GM23248 (cell line): ENCODE data around the gene NUDCD2. TPM values are rescaled to one million over a fixed set of nuclear protein-coding genes. Genes with fewer than 3 reads are reported as not detected.
"Not testable (repeated sequence)": the region's sequence is repeated elsewhere in the genome, so short reads cannot be mapped to it uniquely, and the experiment has no call there.

Experiments
- DNase-seq: peaks from one replicate; pipeline ENCODE4 v3.0.0-alpha.2; 2015
- H2AFZ ChIP-seq: fragments of 200-600 bp; sonication (generic); 2 replicates; pipeline ENCODE4 v1.6.1; 2016; ENCODE audit warnings: antibody characterized with exemption
- H3F3A ChIP-seq: fragments of 200-600 bp; sonication (generic); 2 replicates; pipeline ENCODE4 v1.6.1; 2016; ENCODE audit warnings: mild to moderate bottlenecking, antibody characterized with exemption, mixed run types; ENCODE audit not compliant: insufficient read depth
- H3K27ac ChIP-seq: fragments of 200-600 bp; sonication (generic); 2 replicates; pipeline ENCODE4 v1.5.1; 2016; ENCODE audit warnings: mild to moderate bottlenecking
- H3K27me3 ChIP-seq: fragments of 200-600 bp; sonication (generic); replicated peaks from 2 replicates; pipeline ENCODE4 v1.6.1; 2016; ENCODE audit warnings: mild to moderate bottlenecking; ENCODE audit not compliant: insufficient read depth
- H3K36me3 ChIP-seq: fragments of 200-600 bp; sonication (generic); 2 replicates; pipeline ENCODE4 v1.6.1; 2016; ENCODE audit warnings: low read depth, mild to moderate bottlenecking
- H3K4me1 ChIP-seq: fragments of 200-600 bp; sonication (generic); 2 replicates; pipeline ENCODE4 v1.6.1; 2016; ENCODE audit warnings: mild to moderate bottlenecking; ENCODE audit not compliant: insufficient read depth
- H3K4me2 ChIP-seq: fragments of 200-600 bp; sonication (generic); one replicate; pipeline ENCODE4 v1.6.1; 2016; ENCODE audit warnings: mild to moderate bottlenecking; ENCODE audit not compliant: unreplicated experiment
- H3K4me3 ChIP-seq: fragments of 200-600 bp; sonication (generic); 2 replicates; pipeline ENCODE4 v1.5.1; 2016; ENCODE audit warnings: mild to moderate bottlenecking
- H3K79me2 ChIP-seq: fragments of 200-600 bp; sonication (generic); 2 replicates; pipeline ENCODE4 v1.6.1; 2016; ENCODE audit warnings: mild to moderate bottlenecking; ENCODE audit not compliant: insufficient read depth
- H3K9ac ChIP-seq: fragments of 200-600 bp; sonication (generic); 2 replicates; pipeline ENCODE4 v1.6.1; 2016; ENCODE audit warnings: mild to moderate bottlenecking
- H3K9me2 ChIP-seq: fragments of 200-600 bp; sonication (generic); 2 replicates; pipeline ENCODE4 v1.6.1; 2016; ENCODE audit warnings: mixed run types, mild to moderate bottlenecking, moderate library complexity; ENCODE audit not compliant: insufficient read depth
- H3K9me3 ChIP-seq: fragments of 200-600 bp; sonication (generic); one replicate; pipeline ENCODE4 v1.6.1; 2017; ENCODE audit warnings: low read depth
- H4K20me1 ChIP-seq: fragments of 200-600 bp; sonication (generic); 2 replicates; pipeline ENCODE4 v1.6.0; 2016; ENCODE audit not compliant: insufficient read depth
- EZH2 ChIP-seq: fragments of 200-600 bp; sonication (generic); IDR thresholded peaks from 2 replicates; pipeline ENCODE4 v1.6.1; 2018; ENCODE audit warnings: antibody characterized with exemption, mild to moderate bottlenecking; ENCODE audit not compliant: insufficient read depth, poor library complexity, severe bottlenecking
- EZH2phosphoT487 ChIP-seq: fragments of 200-600 bp; sonication (generic); IDR thresholded peaks from 2 replicates; pipeline ENCODE4 v1.6.1; 2018; ENCODE audit warnings: antibody characterized with exemption, moderate library complexity, mild to moderate bottlenecking, low read depth; ENCODE audit not compliant: insufficient read depth
- WGBS, 2 experiments: methylation state at CpG; one replicate each; pipeline ENCODE4 v1.1.6; 2015 to 2017; ENCODE audit warnings: low lambda C conversion rate in 2 of 2, low coverage in 1 of 2; ENCODE audit errors: missing lambda C conversion rate in 2 of 2; 5-methylcytosine and 5-hydroxymethylcytosine counted together
- in situ Hi-C: fragments of 300-500 bp; cut with MboI; formaldehyde crosslinking; loops from 2 replicates; pipeline ENCODE4 v1.15.0; 2020
- polyA plus RNA-seq: library from polyadenylated mRNA; unstranded; fragments of >200 nt; fragmentation: Nextera tagmentation; extraction: Ambion mirVana; gene quantifications from 2 replicates; pipeline ENCODE4 v1.2.1, GENCODE V29; 2016
- small RNA-seq: library from RNA; depleted of rRNA; stranded (forward); fragments of <200 nt; gene quantifications from one replicate; pipeline ENCODE3, GENCODE V24; 2014; ENCODE audit warnings: low read depth, low replicate concordance
- total RNA-seq: library from RNA; depleted of rRNA; stranded (reverse); fragments of >200 nt; shearing (Covaris generic); gene quantifications from 2 replicates; pipeline ENCODE4 v1.2.3, GENCODE V29; 2014; rRNA removed

The NUDCD2 gene
- total and polyA plus RNA-seq, 2 experiments from 2014 or later: 2.7 to 57.8 TPM

GRCh38 chr5:163399923-163400322 lies 60.0 kb downstream of the NUDCD2 start:
- Histone ChIP-seq H3K4me2 (no peak overlapping the region), H3K9me2 (no peaks in the 10 kb centered on the region), H3K79me2 (no peaks in the 10 kb centered on the region), H3K4me3 (no peak overlapping the region), H3K27me3 (0 out of 2 replicates have a peak, but pooled peaks cover 12% of the 10 kb centered on the region), H3K9ac (no peak overlapping the region), H3K27ac (no peak overlapping the region), H2AFZ (no peak overlapping the region), H3K4me1 (no peaks in the 10 kb centered on the region), H3K9me3 (no peaks in the 10 kb centered on the region), H3K36me3 (no peaks in the 10 kb centered on the region), H4K20me1 (no peaks in the 10 kb centered on the region), H3F3A (no peaks in the 10 kb centered on the region)
- 43 to 52% methylated on average over 4 of the region's 4 CpGs for WGBS, 2 experiments
- TF ChIP-seq EZH2phosphoT487 (no peak), EZH2 (no peak)
- in situ Hi-C loops: no loop called here
- no peak for DNase-seq

- no peak overlapping the region for H2AFZ ChIP-seq
- no peak for TF ChIP-seq EZH2phosphoT487
- no peaks in the 10 kb centered on the region for H3F3A ChIP-seq
- H3K9me3 ChIP-seq: no peaks in the 10 kb centered on the region
- H3K27ac ChIP-seq: no peak overlapping the region
- H3K4me3 ChIP-seq: no peak overlapping the region
- H3K27me3 ChIP-seq: no peaks in the 10 kb centered on the region
- in situ Hi-C loops: no loop called here
- DNase-seq: no peak
- no peaks in the 10 kb centered on the region for H4K20me1 ChIP-seq
- H3K4me1 ChIP-seq: no peaks in the 10 kb centered on the region
- H3K9ac ChIP-seq: no peak overlapping the region
- H3K79me2 ChIP-seq: no peaks in the 10 kb centered on the region
- H3K9me2 ChIP-seq: no peaks in the 10 kb centered on the region
- H3K36me3 ChIP-seq: no peaks in the 10 kb centered on the region
- H3K4me2 ChIP-seq: no peak overlapping the region
Observed at GRCh38 chr5:163397354-163397753, 62.5 kb downstream of the NUDCD2 start.

DNA sequence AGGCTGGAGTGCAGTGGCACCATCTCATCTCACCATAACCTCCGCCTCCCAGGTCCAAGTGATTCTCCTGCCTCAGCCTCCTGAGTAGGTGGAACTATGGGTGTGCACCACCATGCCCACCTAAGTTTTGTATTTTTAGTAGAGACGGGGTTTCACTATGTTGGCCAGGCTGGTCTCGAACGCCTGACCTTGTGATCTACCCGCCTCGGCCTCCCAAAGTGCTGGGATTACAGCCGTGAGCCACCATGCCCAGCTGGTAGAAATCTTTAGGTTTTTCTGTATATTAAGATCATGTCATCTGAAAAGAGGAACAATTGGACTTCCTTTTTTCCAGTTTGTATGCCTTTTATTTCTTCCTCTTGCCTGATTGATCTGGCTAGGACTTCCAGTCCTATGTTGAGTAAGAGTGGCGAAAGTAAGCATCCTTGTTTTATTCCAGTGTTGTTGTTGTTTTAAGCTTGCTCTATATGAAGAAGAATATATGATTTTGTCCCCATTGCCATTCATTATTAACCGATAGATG lies 63.0 kb downstream of the NUDCD2 start:
- H3K27me3 ChIP-seq, H3K36me3 ChIP-seq, H3K4me3 ChIP-seq, H2AFZ ChIP-seq, H3K9ac ChIP-seq, H4K20me1 ChIP-seq, H3F3A ChIP-seq, in situ Hi-C loops, H3K4me2 ChIP-seq, H3K4me1 ChIP-seq, H3K79me2 ChIP-seq, H3K9me3 ChIP-seq, H3K9me2 ChIP-seq, DNase-seq, H3K27ac ChIP-seq: not testable (repeated sequence)
- WGBS, 2 experiments: 53 to 56% methylated on average over 9 of the region's 9 CpGs

Small RNA genes lying within 50 kb of the gene (small RNA-seq; reads per million reads assigned to genes)
- not detected for gene AC008723.1

Other genes with a start within 250 kb of the NUDCD2 start
- 166 and 179 TPM in 2 replicates for gene CCNG1, start 22.5 kb downstream of the NUDCD2 start, total RNA-seq
- 101 and 106 TPM in 2 replicates for gene CCNG1, start 22.5 kb downstream of the NUDCD2 start, polyA plus RNA-seq
- 10.7 and 13.9 TPM in 2 replicates for gene HMMR, start 530 bp upstream of the NUDCD2 start, total RNA-seq
- gene HMMR, start 530 bp upstream of the NUDCD2 start, polyA plus RNA-seq: 16.4 and 16.8 TPM in 2 replicates
- 61.3 and 63.1 TPM in 2 replicates for gene MAT2B, start 45.5 kb upstream of the NUDCD2 start, total RNA-seq
- 95.5 and 98.8 TPM in 2 replicates for gene MAT2B, start 45.5 kb upstream of the NUDCD2 start, polyA plus RNA-seq